ENCODE measurements around the gene RBP2.
"Not testable (repeated sequence)": the region's sequence is repeated elsewhere in the genome, so short reads cannot be mapped to it uniquely, and the experiment has no call there.

RBP2 gene

GRCh38 chr3:139447486-139447885 is 28.8 kb downstream of the RBP2 start:
- H3K4me3 ChIP-seq (ENCODE audit: low read depth, low read length): no peak overlapping the region

- H3K4me3 ChIP-seq (ENCODE audit: low read depth, low read length): no peak overlapping the region
Measured at GRCh38 chr3:139444446-139444845, 31.9 kb downstream of the RBP2 start.

GRCh38 chr3:139443186-139443585 is 33.1 kb downstream of the RBP2 start:
- H3K4me3 ChIP-seq (ENCODE audit: low read depth, low read length): no peak overlapping the region

- no peak overlapping the region for H3K4me3 ChIP-seq (ENCODE audit: low read depth, low read length)
Measured at GRCh38 chr3:139441656-139442055, 34.7 kb downstream of the RBP2 start.

- no peak overlapping the region for H3K4me3 ChIP-seq (ENCODE audit: low read depth, low read length)
Measured at GRCh38 chr3:139440639-139441556, 35.4 kb downstream of the RBP2 start.

- H3K4me3 ChIP-seq (ENCODE audit: low read depth, low read length): no peak overlapping the region
Measured at GRCh38 chr3:139439278-139439677, 37.0 kb downstream of the RBP2 start.

GRCh38 chr3:139434764-139435307 is 41.5 kb downstream of the RBP2 start:
- no peak overlapping the region for H3K4me3 ChIP-seq (ENCODE audit: low read depth, low read length)

GRCh38 chr3:139434228-139434627 is 42.1 kb downstream of the RBP2 start:
- no peak overlapping the region for H3K4me3 ChIP-seq (ENCODE audit: low read depth, low read length)

- H3K4me3 ChIP-seq (ENCODE audit: low read depth, low read length): no peak overlapping the region
Measured at GRCh38 chr3:139433089-139433488, 43.2 kb downstream of the RBP2 start.

GRCh38 chr3:139430493-139430892 is 45.8 kb downstream of the RBP2 start:
- no peak overlapping the region for H3K4me3 ChIP-seq (ENCODE audit: low read depth, low read length)

GRCh38 chr3:139427283-139428060 is 48.8 kb downstream of the RBP2 start:
- no peak overlapping the region for H3K4me3 ChIP-seq (ENCODE audit: low read depth, low read length)

GRCh38 chr3:139425745-139426400 is 50.4 kb downstream of the RBP2 start:
- H3K4me3 ChIP-seq (ENCODE audit: low read depth, low read length): no peak overlapping the region

GRCh38 chr3:139423232-139423631 is 53.1 kb downstream of the RBP2 start:
- H3K4me3 ChIP-seq (ENCODE audit: low read depth, low read length): no peak overlapping the region

- H3K4me3 ChIP-seq (ENCODE audit: low read depth, low read length): no peak overlapping the region
Measured at GRCh38 chr3:139421460-139421859, 54.9 kb downstream of the RBP2 start.

GRCh38 chr3:139421040-139421439 is 55.3 kb downstream of the RBP2 start:
- no peak overlapping the region for H3K4me3 ChIP-seq (ENCODE audit: low read depth, low read length)

GRCh38 chr3:139418144-139418543 is 58.2 kb downstream of the RBP2 start:
- no peak overlapping the region for H3K4me3 ChIP-seq (ENCODE audit: low read depth, low read length)

- H3K4me3 ChIP-seq (ENCODE audit: low read depth, low read length): no peak overlapping the region
Measured at GRCh38 chr3:139416275-139416674, 60.0 kb downstream of the RBP2 start.

GRCh38 chr3:139414608-139415224 is 61.6 kb downstream of the RBP2 start:
- no peak overlapping the region for H3K4me3 ChIP-seq (ENCODE audit: low read depth, low read length)

GRCh38 chr3:139412891-139413290 is 63.4 kb downstream of the RBP2 start:
- not testable (repeated sequence) for H3K4me3 ChIP-seq (ENCODE audit: low read depth, low read length)

All from iPS-11a (cell line).